ENCODE data around the gene TRIM67. TPM values are rescaled to one million over a fixed set of nuclear protein-coding genes. Genes with fewer than 3 reads are reported as not detected.

TRIM67 gene
- total RNA-seq, 4 donors from 2014 or later, result 0.21 to 0.38 TPM; not detected in 2

DNA sequence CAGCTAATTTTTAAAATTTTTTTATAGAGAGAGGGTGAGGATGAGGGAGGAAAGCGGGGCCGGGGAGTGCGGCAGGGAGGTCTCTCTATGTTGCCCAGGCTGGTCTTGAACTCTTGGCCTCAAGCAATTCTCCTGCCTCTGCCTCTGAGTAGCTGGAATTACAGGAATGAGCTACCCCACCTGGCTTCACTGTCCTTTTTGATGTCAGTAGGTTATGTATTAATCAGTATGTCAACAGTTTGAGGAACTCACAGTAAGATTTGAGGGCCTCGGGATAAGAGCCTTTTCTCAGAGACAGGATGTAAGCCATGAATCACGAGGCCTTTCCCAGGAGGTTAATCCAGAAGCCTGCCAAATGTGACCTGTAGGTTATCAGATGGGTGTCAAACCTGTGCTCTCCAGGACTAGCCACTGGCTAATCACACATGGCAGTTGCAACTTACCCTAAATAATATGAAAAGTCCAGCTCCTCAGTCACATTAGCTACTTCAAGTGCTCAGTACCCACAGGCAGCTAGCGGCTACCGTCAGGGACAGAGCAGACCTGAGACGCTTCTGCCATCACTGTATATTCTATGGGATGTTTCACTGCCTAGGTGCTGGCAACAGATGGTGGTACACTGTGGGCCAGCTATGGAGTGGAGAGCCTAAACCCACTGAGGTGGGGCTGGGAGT is 33.1 kb downstream of the TRIM67 start:
- WGBS, result 59% methylated on average over 5 of the region's 8 CpGs
- no peaks in the 10 kb centered on the region for H3K36me3 ChIP-seq
- no peak for TF ChIP-seq POLR2A (IDR thresholded peaks at IDR 0.05)
- no peak overlapping the region for H3K4me3 ChIP-seq
- H3K9me3 ChIP-seq, result no peaks in the 10 kb centered on the region
- DNase-seq (ENCODE audit: low spot score in 2 of 2), result no peak
- H3K27ac ChIP-seq, result no peak overlapping the region
- peaks cover 48% of the 10 kb centered on the region for H3K27me3 ChIP-seq
- H3K4me1 ChIP-seq, result peaks cover 3% of the 10 kb centered on the region

DNA sequence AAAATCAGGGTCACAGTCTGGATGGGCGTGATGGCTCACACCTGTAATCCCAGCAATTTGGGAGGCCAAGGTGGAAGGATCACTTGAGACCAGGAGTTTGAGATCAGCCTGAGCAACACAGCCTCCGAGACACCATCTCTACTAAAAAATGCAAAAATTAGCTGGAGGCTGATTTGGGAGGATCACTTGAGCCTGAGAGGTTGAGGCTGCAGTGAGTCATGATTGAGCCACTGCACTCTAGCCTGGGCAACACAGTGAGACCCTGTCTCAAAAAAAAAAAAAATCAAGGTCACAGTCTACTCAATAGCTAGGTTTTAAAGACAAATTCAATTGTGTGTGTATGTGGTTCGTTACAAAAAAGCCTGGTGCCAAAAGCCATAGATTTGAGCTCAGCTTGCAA is 34.4 kb downstream of the TRIM67 start:
- Histone ChIP-seq H3K4me3 (no peak overlapping the region), H3K27me3 (peaks cover 45% of the 10 kb centered on the region), H3K36me3 (no peaks in the 10 kb centered on the region), H3K9me3 (no peaks in the 10 kb centered on the region), H3K27ac (no peak overlapping the region), H3K4me1 (peaks cover 3% of the 10 kb centered on the region)
- 90% methylated on average over 3 of the region's 3 CpGs for WGBS
- DNase-seq (ENCODE audit: low spot score in 2 of 2), result no peak
- no peak for TF ChIP-seq POLR2A (IDR thresholded peaks at IDR 0.05)
- TF ChIP-seq, protein P1, sequence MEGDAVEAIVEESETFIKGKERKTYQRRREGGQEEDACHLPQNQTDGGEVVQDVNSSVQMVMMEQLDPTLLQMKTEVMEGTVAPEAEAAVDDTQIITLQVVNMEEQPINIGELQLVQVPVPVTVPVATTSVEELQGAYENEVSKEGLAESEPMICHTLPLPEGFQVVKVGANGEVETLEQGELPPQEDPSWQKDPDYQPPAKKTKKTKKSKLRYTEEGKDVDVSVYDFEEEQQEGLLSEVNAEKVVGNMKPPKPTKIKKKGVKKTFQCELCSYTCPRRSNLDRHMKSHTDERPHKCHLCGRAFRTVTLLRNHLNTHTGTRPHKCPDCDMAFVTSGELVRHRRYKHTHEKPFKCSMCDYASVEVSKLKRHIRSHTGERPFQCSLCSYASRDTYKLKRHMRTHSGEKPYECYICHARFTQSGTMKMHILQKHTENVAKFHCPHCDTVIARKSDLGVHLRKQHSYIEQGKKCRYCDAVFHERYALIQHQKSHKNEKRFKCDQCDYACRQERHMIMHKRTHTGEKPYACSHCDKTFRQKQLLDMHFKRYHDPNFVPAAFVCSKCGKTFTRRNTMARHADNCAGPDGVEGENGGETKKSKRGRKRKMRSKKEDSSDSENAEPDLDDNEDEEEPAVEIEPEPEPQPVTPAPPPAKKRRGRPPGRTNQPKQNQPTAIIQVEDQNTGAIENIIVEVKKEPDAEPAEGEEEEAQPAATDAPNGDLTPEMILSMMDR (IDR thresholded peaks at IDR 0.05), result no peak
- no peak for TF ChIP-seq POLR2AphosphoS5 (IDR thresholded peaks at IDR 0.05)

DNA sequence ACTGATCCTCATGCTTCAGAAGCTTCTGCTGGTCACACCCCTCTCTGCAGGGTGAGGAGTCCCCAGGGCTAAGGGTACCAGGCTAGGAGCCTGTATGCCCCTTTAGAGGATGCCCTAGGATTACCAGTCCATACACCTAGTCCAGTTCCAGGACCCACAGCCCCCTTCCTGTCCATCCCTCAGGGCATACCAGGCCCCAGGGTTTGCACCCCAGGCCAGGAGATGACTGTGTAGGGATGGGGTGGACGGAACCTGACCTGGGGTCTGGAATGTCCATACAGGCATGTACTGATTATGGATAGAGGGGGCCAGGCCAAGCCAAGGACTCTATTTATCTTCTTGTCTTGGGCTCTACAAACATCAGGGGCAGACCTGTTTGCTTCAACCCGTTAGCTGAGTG is 34.9 kb downstream of the TRIM67 start:
- Histone ChIP-seq H3K4me1 (peaks cover 3% of the 10 kb centered on the region), H3K27ac (no peak overlapping the region), H3K36me3 (no peaks in the 10 kb centered on the region), H3K27me3 (peaks cover 47% of the 10 kb centered on the region), H3K4me3 (no peak overlapping the region), H3K9me3 (no peaks in the 10 kb centered on the region)
- DNase-seq (ENCODE audit: low spot score in 2 of 2), result no peak
- TF ChIP-seq EP300 (IDR thresholded peaks at IDR 0.05) (no peak), POLR2AphosphoS5 (IDR thresholded peaks at IDR 0.05) (no peak), POLR2A (IDR thresholded peaks at IDR 0.05) (no peak)
- TF ChIP-seq, protein P1 (IDR thresholded peaks at IDR 0.05), result no peak
- WGBS, result 88% methylated on average over 1 of the region's 2 CpGs

DNA sequence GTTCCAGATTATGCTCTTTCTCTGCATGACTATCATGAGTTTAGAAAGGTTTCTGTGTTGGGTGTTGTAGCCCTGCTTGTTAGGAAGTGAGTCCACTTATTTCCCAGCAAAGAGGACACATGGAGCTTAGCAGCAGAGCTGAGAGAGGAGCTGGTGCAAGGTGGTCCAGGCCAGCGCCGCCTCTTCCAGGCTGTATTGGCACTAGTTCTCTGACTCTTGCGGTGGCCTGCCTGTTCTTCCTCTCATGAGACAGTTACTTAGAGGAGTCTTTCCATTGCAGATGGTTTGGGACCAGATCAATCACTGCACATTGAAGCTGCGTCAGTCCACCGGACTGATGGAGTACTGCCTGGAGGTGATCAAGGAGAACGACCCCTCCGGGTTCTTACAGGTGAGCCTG is 38.0 kb downstream of the TRIM67 start:
- 98% methylated on average over 7 of the region's 7 CpGs for WGBS
- Histone ChIP-seq H3K27me3 (peaks cover 63% of the 10 kb centered on the region), H3K36me3 (no peaks in the 10 kb centered on the region), H3K27ac (no peak overlapping the region), H3K4me3 (no peak overlapping the region), H3K4me1 (no peaks in the 10 kb centered on the region), H3K9me3 (no peaks in the 10 kb centered on the region)
- TF ChIP-seq POLR2A (IDR thresholded peaks at IDR 0.05) (no peak), EP300 (IDR thresholded peaks at IDR 0.05) (no peak)
- TF ChIP-seq, protein P1 (IDR thresholded peaks at IDR 0.05), result no peak
- DNase-seq (ENCODE audit: low spot score in 2 of 2), result no peak

DNA sequence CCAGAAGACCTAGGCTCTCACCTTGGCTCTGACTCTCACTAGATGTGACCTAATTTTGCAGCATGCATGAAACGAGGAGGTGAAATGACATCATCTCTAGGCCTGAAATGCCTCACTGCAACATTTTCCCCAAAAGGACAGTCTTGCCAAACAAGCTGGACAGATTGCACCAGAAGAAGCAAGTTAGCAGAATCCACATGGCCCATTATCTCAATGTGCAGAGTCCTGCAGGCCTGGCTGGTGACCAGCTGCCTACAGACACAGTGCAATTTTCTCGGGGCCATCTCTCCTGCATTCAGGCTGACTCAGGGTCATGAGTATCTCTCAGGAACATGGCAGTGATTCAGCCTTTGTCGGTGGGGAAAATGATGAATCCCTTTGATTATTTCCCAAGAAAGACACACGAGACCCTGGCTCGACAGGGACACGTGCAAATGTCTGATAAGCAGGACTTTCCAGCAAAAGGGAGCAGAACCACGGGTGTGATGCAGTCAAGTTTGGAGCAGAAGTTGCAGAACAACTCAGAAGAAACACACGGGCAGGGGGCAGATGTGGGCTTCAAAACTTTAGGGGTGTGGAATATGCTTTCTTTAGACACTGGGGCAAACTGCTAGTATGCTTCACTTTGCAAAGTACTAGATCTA is 38.7 kb downstream of the TRIM67 start:
- peaks cover 60% of the 10 kb centered on the region for H3K27me3 ChIP-seq
- H3K4me3 ChIP-seq, result no peak overlapping the region
- H3K27ac ChIP-seq, result no peak overlapping the region
- H3K9me3 ChIP-seq, result no peaks in the 10 kb centered on the region
- H3K4me1 ChIP-seq, result no peaks in the 10 kb centered on the region
- WGBS, result 59% methylated on average over 8 of the region's 8 CpGs
- DNase-seq (ENCODE audit: low spot score in 2 of 2), result no peak
- no peak for TF ChIP-seq POLR2A (IDR thresholded peaks at IDR 0.05)
- no peak for TF ChIP-seq POLR2AphosphoS5 (IDR thresholded peaks at IDR 0.05)
- TF ChIP-seq, protein P1 (IDR thresholded peaks at IDR 0.05), result no peak
- TF ChIP-seq EP300 (IDR thresholded peaks at IDR 0.05), result no peak
- no peaks in the 10 kb centered on the region for H3K36me3 ChIP-seq
